Measurements from ENCODE around the gene PLEKHO1. TPM values are rescaled to one million over a fixed set of nuclear protein-coding genes. Genes with fewer than 3 reads are reported as not detected.

PLEKHO1 gene
- total RNA-seq, 1 experiment from 2014 or later = 27.0 TPM

DNA sequence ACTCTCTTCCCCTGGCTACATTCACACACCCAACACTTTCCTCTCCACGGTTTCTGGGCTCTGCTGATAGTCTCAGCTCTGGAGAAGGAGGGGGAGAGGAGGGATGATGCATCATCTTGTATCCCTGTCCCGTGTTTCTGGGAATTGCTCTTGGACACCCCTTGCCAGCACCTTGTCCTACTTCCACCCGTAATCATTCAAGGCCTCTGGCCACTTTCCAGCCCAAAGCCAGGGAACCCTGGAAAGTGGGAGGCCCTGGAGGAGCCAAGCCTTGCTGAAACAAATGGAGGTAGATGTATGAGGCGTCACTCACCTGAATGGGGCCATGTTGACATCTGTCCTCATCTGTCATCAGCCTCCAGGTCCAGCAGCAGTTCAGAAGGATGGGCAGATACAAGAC lies 4.4 kb downstream of the PLEKHO1 start:
- ChIA-PET CTCF (interaction anchor here (1.7 kb wide), 1 partner anchor 33 kb away, joined by 5 read pairs; no protein-coding TSS in a partner anchor), POLR2A (no interaction called here)
- DNase-seq (ENCODE audit: low spot score) = no peak
- Mint-ChIP-seq H3K27me3 (ENCODE audit: low read depth) (peaks cover 7% of the 10 kb centered on the region), H3K9me3 (no peaks in the 10 kb centered on the region), H3K4me3 (no peak overlapping the region), H3K36me3 (peaks cover 47% of the 10 kb centered on the region), H3K27ac (no peak overlapping the region), H3K4me1 (peaks cover 19% of the 10 kb centered on the region)
- TF ChIP-seq ZNF232 (CRISPR knock-in tag; IDR thresholded peaks at IDR 0.05) (no peak), PRRX2 (CRISPR knock-in tag; IDR thresholded peaks at IDR 0.05) (no peak), PRDM15 (CRISPR knock-in tag; IDR thresholded peaks at IDR 0.05) (no peak), ZNF425 (CRISPR knock-in tag; conservative IDR thresholded peaks at IDR 0.05) (no peak), SMAD4 (CRISPR knock-in tag; IDR thresholded peaks at IDR 0.05) (no peak), TCF7 (CRISPR knock-in tag; IDR thresholded peaks at IDR 0.05; ENCODE audit: low read depth) (no peak), E2F4 (CRISPR knock-in tag; IDR thresholded peaks at IDR 0.05; ENCODE audit: borderline replicate concordance, low read depth) (no peak), TEAD4 (CRISPR knock-in tag; IDR thresholded peaks at IDR 0.05) (no peak), NFYB (CRISPR knock-in tag; conservative IDR thresholded peaks at IDR 0.05; ENCODE audit: low read depth) (no peak)
- TF ChIP-seq, protein P1, sequence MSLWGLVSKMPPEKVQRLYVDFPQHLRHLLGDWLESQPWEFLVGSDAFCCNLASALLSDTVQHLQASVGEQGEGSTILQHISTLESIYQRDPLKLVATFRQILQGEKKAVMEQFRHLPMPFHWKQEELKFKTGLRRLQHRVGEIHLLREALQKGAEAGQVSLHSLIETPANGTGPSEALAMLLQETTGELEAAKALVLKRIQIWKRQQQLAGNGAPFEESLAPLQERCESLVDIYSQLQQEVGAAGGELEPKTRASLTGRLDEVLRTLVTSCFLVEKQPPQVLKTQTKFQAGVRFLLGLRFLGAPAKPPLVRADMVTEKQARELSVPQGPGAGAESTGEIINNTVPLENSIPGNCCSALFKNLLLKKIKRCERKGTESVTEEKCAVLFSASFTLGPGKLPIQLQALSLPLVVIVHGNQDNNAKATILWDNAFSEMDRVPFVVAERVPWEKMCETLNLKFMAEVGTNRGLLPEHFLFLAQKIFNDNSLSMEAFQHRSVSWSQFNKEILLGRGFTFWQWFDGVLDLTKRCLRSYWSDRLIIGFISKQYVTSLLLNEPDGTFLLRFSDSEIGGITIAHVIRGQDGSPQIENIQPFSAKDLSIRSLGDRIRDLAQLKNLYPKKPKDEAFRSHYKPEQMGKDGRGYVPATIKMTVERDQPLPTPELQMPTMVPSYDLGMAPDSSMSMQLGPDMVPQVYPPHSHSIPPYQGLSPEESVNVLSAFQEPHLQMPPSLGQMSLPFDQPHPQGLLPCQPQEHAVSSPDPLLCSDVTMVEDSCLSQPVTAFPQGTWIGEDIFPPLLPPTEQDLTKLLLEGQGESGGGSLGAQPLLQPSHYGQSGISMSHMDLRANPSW (CRISPR knock-in tag; conservative IDR thresholded peaks at IDR 0.05; ENCODE audit: low read depth) = no peak
- no peak for ATAC-seq

GRCh38 chr1:150155413-150156071 lies 5.8 kb downstream of the PLEKHO1 start:
- H3K27ac Mint-ChIP-seq = no peak overlapping the region; the same call in 1 of the 2 replicates
- no peaks in the 10 kb centered on the region for H3K9me3 Mint-ChIP-seq
- no peak overlapping the region for H3K4me3 Mint-ChIP-seq
- peaks cover 4% of the 10 kb centered on the region for H3K27me3 Mint-ChIP-seq (ENCODE audit: low read depth)
- no peak for DNase-seq (ENCODE audit: low spot score)
- POLR2A ChIA-PET = no interaction called here
- CTCF ChIA-PET = interaction anchor here (0.5 to 1.7 kb wide), 2 partner anchors 32 to 174 kb away, joined by 5 read pairs; no protein-coding TSS in a partner anchor
- peaks cover 51% of the 10 kb centered on the region for H3K36me3 Mint-ChIP-seq
- H3K4me1 Mint-ChIP-seq = peaks cover 16% of the 10 kb centered on the region
- no peak for ATAC-seq
- TF ChIP-seq GABPB1 (CRISPR knock-in tag; IDR thresholded peaks at IDR 0.05) (no peak), HMGA2 (CRISPR knock-in tag; IDR thresholded peaks at IDR 0.05) (no peak), ZNF512 (CRISPR knock-in tag; IDR thresholded peaks at IDR 0.05; ENCODE audit: borderline replicate concordance) (no peak), ZNF532 (CRISPR knock-in tag; IDR thresholded peaks at IDR 0.05; ENCODE audit: borderline replicate concordance) (no peak), SOX15 (CRISPR knock-in tag; IDR thresholded peaks at IDR 0.05) (no peak), USF2 (CRISPR knock-in tag; IDR thresholded peaks at IDR 0.05) (no peak)
